ENCODE data around the gene SFT2D1.

Gene SFT2D1

DNA sequence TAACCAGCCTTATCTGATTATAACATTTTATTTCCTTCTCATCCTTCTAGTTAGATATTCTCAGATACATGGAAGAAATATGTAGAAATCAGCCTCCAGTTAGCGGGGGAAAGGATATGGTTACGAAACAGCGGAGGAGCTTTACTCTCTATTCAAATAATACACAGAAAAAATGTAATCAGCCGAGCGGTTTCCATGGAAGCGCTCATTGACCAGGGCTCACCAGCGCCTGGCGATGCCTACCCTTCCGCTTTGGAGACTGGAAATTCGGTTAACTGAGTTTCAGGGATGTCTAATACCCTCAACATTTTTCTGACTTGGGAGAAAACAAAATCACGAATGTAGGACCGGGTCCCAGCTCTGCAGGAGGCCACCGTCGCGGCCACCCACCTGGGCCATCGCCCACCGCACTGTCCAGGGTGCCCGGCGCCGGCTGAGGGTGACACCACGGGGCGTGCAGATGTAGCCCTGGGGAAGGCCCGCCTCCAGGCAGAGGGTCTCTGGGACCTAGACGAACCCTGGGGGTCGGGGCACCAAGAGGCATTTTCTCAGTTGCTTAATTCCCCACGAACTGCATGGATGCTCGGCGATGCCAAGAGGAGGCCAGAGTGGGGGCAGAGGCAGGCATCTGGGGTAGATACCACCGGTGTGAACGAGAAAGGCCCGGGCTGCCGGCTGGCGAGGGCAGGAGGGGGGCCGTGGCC lies 35.8 kb downstream of the SFT2D1 start:
- no peak for DNase-seq

- no peak for DNase-seq
Observed at GRCh38 chr6:166305562-166306117, 36.7 kb downstream of the SFT2D1 start.

DNA sequence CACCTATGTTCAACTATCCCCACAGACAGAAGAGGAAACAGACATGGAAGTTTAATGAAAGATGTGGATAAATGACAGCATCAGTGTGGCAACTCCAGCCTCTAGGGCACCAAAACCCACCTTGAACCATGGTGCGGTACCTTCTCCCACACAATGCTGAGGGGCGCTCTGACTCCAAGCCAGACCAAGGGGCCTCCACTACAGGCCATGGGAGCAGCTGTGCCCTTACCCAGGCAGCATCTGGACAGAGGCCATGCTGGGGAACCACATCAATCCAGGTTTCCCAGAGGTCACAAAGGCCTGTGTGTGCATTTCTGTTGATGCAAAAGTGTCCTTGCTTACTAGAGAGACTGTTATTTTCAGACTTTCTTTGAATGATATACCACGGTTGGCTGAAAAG lies 38.2 kb downstream of the SFT2D1 start:
- no peak for DNase-seq

GRCh38 chr6:166301611-166302529 lies 40.5 kb downstream of the SFT2D1 start:
- no peak for DNase-seq

- DNase-seq, result no peak
Observed at GRCh38 chr6:166300357-166300987, 41.9 kb downstream of the SFT2D1 start.

DNA sequence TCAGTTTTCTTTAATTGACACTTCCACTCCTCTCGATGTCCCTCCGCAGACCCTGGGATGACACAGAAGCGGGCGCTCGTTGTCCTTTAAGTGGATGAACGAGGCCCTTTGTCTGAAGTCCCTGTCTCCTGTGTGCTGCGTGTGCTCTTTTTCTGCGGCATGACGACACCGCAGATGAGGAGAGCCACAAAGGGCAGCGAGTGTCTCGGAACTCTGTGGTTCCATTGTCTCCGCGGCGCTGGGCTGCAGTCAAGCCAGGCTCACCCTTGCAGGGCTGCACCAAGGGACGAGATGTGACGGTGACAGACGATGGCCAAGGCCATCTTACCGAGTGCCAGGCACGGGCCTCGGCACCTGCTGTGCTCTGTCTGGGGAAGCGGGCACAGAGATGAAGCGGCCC lies 44.7 kb downstream of the SFT2D1 start:
- no peak for DNase-seq

- DNase-seq, result no peak
Observed at GRCh38 chr6:166296035-166296883, 46.1 kb downstream of the SFT2D1 start.

DNA sequence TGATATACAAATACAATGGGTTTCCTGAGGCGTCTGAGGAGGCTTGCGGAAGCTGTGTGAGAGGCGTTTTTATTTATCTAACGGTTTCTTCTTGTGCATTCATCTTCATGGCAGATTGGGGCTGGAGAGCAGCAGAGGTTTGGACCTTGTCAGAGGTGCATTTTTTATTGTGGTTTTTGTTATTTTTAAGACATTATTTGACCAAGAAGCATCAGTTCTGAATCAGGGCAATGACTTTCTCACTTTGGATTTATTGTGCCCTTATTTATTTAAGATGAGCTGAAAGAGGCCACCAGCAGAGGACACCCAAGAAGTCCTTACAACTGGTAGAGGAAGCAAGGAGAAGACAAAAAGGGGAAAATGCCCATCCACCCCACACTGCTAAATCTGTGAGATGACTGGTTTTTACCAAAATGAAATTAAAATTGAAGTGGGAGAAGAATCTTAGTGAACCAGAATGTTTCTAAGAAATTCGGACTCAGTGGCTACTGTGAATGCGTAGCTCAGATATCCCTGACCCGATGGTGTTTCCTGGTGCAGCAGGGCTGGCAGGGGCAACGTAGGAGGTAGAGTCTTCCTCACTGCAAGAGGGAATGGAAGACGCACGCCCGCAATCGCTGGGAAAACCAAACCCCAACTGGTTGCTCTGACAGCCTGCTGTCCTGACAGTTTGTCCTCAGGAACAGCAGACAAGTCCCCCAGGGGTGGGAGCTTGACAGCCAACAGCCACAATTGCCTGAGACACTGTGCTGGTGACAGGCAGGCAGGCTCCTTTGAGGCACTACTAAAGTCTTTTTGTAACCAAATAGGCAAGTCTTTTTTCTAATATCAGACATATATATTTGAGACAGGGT lies 48.4 kb downstream of the SFT2D1 start:
- DNase-seq, result no peak

- no peak for DNase-seq
Observed at GRCh38 chr6:166289207-166290060, 52.9 kb downstream of the SFT2D1 start.

DNA sequence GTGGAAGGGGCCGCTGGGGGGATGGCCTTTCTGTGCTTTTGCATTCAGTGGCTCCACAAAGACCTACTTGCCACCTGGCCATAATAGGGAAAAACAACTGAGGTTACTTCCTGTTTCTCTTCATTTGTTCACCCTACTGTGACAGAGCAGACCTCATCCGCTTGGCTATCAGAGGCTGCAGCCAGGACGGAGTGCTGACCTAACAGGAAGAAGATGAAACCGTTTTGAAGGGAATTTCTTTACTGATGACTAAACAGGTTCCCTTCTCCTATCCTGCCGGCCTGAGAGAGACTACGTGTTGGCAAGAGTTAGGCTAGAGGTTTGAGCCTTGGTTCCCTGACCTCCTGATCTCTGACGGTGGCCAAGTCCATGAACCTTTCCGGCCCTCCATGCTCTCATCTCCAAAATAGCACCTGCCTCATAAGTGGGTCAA lies 55.5 kb downstream of the SFT2D1 start:
- DNase-seq, result no peak

GRCh38 chr6:166285233-166285632 lies 57.1 kb downstream of the SFT2D1 start:
- no peak for DNase-seq

DNA sequence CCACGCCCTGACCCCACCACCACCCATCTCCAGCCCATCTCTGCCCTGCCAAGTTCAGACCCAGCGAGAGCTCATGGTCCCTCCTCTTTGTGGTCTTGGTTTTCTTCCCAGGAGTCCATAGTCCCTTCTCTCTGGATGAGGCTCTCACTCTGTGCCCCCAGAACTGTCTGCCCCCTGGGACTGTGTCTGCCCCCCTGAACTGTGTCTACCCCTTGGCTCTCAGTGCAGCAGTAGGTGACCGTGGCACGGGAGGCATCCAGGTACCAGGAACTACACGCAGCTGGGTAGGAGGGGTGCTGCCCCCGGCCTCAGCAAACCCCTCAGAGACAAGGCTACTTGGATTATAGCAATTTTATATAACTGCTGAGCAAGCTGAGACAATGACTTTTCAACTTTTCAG lies 57.7 kb downstream of the SFT2D1 start:
- DNase-seq, result no peak

GRCh38 chr6:166282394-166283032 lies 59.8 kb downstream of the SFT2D1 start:
- no peak for DNase-seq

DNA sequence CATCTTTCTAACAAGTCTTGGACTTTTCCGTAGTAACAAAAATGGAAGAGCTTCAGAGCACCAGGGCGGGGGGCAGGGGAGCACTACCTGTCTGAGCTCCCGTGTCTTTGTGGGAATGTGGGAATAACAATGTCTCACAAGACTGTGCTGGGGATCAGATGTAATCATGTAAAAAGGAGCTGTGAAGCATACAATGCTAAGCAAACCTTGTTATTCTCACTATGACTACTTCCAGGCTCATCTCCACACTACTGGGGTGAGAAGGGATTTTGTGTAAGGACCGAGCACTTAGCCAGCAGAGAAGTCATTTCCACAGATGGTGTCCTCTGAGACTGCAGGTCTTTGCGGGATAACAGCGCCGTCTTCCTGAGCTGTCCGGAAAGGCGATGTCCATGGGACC lies 61.2 kb downstream of the SFT2D1 start:
- DNase-seq, result no peak

- no peak for DNase-seq
Observed at GRCh38 chr6:166279393-166279679, 63.0 kb downstream of the SFT2D1 start.

GRCh38 chr6:166278579-166279392 lies 63.6 kb downstream of the SFT2D1 start:
- DNase-seq, result no peak

DNA sequence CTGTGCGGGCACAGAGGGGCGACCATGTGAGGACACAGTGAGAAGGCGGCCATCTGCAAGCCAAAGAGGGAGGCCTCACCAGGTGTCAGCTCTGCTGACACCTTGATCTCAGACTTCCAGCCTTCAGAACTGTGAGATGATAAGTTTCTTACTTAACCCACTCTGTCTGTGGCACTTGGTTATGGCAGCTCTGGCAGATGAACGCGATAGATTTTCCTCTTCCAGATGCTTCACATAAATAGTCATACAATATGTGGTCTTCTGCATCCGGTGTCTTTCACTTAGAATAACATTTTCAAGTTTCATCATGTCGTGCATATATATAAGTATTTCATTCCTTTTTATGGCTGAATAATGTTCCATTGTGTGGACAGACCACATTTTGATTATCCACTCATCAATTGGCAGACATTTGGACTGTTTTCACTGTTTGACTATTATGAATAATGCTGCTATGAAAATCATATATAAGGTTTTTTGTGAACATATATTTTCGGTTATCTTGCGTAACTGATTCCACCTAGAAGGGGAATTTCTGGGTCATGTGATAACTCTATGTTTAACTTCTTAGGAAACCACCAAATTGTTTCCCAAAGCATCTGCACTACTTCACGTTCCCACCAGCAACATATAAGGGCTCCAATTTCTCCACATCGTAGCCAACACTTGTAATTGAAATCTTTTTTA lies 64.3 kb downstream of the SFT2D1 start:
- no peak for DNase-seq

DNA sequence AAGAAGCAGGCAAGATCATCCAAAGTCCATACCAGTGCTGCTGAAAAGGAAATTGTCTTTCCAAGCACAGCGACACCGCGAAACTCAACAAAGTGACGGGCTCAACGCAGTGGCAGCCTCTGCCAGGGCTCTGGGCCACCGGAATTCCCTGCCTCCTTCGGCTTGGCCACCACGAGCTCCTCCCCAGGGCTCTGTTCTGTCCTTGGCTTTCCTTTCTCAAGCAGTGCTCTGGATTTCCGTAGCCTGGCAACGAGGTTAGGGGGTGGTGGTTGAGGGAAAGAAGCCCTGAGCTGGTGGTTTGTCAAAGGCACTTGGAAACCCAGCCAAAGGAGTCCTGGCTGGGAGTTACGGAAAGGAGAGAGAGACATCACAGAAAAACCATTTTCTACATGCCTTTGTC lies 65.3 kb downstream of the SFT2D1 start:
- DNase-seq, result no peak

DNA sequence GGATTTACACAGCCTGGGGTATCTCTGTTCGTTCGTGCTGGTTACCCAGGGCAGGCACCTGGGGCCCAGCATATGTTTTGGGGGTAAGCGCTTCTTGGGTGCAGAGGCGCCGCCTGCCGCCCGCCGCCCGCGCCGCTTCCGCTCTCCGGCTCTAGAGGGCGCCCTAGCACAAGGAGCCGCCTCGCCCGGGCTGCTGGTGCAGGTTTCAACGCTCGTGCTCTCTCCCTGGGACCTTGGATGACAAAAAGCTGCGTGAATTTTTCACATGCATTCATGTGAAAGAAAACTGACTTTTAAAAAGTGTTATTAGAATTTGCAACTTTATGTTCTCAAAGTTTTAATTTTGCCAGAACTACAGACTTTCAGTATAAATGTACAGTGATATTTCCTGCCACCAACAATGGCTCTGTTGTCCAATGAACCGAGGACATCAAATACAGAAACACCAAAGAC lies 66.6 kb downstream of the SFT2D1 start:
- peak; percentile 13 for DNase-seq

Measured in NCI-H1436 (cell line).